Endothelial cell of coronary artery (primary cell): ENCODE data around the gene CSTF1. TPM values are rescaled to one million over a fixed set of nuclear protein-coding genes. Genes with fewer than 3 reads are reported as not detected.

Source experiments
- total RNA-seq: library from RNA; depleted of rRNA; stranded (reverse); fragments of >200 nt; gene quantifications from 2 replicates; pipeline ENCODE4 v1.2.3, GENCODE V29; 2014

Gene CSTF1
- 26.1 and 28.3 TPM in 2 replicates for total RNA-seq

GRCh38 chr20:56392132-56392880, at the start of gene CSTF1, which contains the start of gene AURKA:
TSS of gene CSTF1 (plus strand) at chr20:56392645. CDS start at chr20:56395553, 2,908 bp downstream.
TSS of gene AURKA (minus strand) at chr20:56392215. CDS start at chr20:56388197, 4,018 bp downstream.

GRCh38 chr20:56358600-56359211, 33.7 kb upstream of the CSTF1 start, which contains the start of gene FAM210B:
TSS of gene FAM210B (plus strand) at chr20:56358974. CDS start at chr20:56359006, 32 bp downstream.

GRCh38 chr20:56411759-56412472, 19.5 kb downstream of the CSTF1 start, which contains the start of gene CASS4:
TSS of gene CASS4 (plus strand) at chr20:56412260. CDS start at chr20:56412459, 199 bp downstream.

Other genes starting within 250 kb of the CSTF1 start
- gene MC3R, start 143.9 kb upstream of the CSTF1 start, total RNA-seq, result not detected in 2 replicates
- 38.1 and 39.9 TPM in 2 replicates for gene FAM210B, start 33.7 kb upstream of the CSTF1 start, total RNA-seq
- 14.1 and 39.9 TPM in 2 replicates for gene AURKA, start 430 bp upstream of the CSTF1 start, total RNA-seq
- gene CASS4, start 19.6 kb downstream of the CSTF1 start, total RNA-seq, result not detected in 2 replicates
- gene RTF2, start 76.0 kb downstream of the CSTF1 start, total RNA-seq, result 92.6 and 95.6 TPM in 2 replicates
- not detected in 2 replicates for gene FAM209A, start 132.1 kb downstream of the CSTF1 start, total RNA-seq
- gene FAM209B, start 140.6 kb downstream of the CSTF1 start, total RNA-seq, result 0.18 TPM in 1 of 2 replicates, not detected in the other
- gene TFAP2C, start 236.7 kb downstream of the CSTF1 start, total RNA-seq, result not detected in 2 replicates